Sciatic nerve (tissue), 2 donors: ENCODE data around the gene HS3ST3A1. TPM values are rescaled to one million over a fixed set of nuclear protein-coding genes. Genes with fewer than 3 reads are reported as not detected.

Experiments used
- ATAC-seq: fragments of 200-7000 bp; cut with Tn5 transposase; one replicate; pipeline ENCODE4 v1.9.1; 2020; ENCODE audit warnings: mild to moderate bottlenecking, moderate library complexity
- DNase-seq: peaks from one replicate; pipeline ENCODE4 v3.0.0-alpha.2; 2020; ENCODE audit warnings: low spot score
- intact Hi-C: fragments of 100-400 bp; cut with DNase I; formaldehyde crosslinking; loops from one replicate; pipeline ENCODE4 v1.14.2; 2022
- total RNA-seq: library from RNA; stranded (reverse); fragmentation: NEBNext Ultra II Directional; extraction: Animal tissue kit (Norgen Biotek cat#: 25700); gene quantifications from one replicate; pipeline ENCODE4 v1.2.1, GENCODE V29; 2021
- donor health status: DM: no; HTN: no; CAD: no.
- donor health status: DM: no; HTN: no; CAD: no.

Gene HS3ST3A1
- 1.0 TPM for total RNA-seq

DNA sequence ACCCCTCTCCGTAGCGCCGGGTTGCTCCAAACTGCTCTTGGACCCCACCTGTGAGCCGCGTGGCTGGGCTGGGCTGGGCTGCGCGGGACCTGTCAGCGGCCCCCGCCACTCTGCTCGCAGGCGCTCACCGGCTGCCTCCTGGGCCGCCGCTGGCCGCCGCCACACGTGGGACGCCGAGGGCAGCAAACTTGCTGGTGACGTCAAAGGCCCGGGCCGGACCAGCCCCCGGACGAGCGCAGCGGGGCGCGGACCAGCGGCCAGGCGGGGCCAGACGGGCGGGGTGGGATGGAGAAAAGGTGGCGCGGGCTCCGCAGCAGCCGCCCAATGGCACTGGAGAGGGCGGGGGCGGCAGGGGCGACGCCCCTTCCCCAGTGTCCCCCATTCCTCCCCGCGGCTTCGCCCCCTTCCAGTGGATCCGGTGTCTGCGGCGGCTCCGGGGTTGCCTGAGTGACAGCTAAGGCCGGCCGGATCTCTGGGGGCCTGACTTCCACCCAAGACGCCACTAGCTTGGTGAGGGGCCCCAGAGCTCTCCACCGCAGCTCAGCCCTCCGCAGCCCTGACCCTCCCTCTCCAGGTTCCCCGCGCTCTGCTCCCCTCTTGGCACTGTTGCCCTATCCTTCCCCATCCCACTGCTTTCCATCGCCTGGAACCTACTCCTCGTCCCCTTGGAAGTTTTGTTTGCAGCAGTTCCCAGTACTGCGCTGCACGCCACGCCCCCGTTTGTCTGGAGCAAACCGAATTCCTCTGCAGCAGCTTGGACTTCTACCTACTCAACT is at the start of gene HS3ST3A1:
TSS of gene HS3ST3A1 (minus strand) at position 154 of the 776 bp plus-strand sequence. CDS start 800 bp downstream, outside the sequence.
- intact Hi-C loops, result no loop called here
- ATAC-seq, result no peak
- no peak for DNase-seq

GRCh38 chr17:13650096-13650675 is 48.5 kb upstream of the HS3ST3A1 start:
- no peak for ATAC-seq
- intact Hi-C loops, result no loop called here
- no peak for DNase-seq

DNA sequence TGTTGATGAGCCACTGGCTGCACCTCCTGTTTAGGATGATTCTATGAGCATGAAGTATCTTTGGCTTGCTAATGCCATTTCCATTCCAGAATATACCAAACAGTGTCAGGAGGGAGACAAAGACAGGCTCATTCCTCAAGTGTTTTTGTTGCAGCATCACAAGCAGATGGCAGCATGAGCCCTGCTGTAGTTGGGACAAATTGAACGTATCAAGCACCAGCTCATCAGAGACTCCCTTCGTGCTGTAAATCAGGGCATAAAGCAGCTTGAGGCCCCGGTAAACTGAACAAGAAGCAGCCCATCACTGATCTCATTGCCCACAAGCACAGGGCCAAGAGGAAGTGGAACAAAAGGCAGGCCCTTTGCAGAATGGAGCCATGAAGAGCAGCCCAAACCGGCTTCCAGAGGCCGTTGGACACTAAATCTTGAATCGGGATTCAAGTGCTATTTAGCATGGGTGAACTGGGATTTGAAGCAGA is 45.9 kb upstream of the HS3ST3A1 start:
- ATAC-seq, result no peak

GRCh38 chr17:13646969-13647542 is 45.3 kb upstream of the HS3ST3A1 start:
- ATAC-seq, result no peak
- DNase-seq, result no peak

More for the DNA sequence above, 45.9 kb upstream of the HS3ST3A1 start:
- intact Hi-C loops, result no loop called here
- no peak for DNase-seq

DNA sequence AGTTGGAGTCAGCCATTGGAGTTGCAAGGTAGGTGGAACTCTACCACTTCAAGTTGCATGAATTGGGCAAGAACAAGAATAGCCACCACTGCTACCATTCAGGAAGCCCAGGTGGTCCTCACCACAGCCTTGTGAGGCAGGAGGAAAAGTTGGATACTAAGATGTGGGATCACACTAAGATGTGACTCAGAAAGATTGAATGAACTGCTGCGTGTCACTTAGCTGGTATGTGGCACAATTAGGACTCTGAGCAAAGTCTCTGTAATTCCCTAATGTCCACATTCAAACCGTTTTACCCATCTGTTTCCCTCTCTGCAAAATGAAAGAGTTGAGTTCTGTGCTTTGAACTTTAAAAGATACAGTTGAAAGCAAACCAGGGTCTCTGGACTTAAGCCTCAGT is 44.7 kb upstream of the HS3ST3A1 start:
- intact Hi-C loops, result no loop called here
- ATAC-seq, result no peak
- no peak for DNase-seq

More at GRCh38 chr17:13646969-13647542, 45.3 kb upstream of the HS3ST3A1 start:
- intact Hi-C loops, result no loop called here

DNA sequence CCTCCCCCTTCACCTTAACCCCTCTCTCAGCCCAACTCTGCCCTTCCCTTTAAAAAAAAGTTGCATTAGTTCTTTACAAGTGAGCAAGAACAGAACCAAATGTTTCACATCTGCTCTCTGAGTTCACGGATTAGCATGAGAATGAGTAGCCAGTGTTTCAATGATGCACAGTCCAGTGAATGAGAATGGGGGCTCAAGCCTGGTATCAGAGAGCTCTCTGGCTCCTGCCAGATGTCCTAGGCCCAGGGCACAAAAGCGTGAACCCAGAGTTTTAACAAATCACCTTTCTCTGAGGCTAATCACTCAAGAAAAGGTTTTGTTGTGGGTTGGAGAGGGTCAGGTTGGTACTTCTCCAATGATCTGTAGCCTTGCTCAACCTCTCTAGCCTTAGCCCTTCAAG is 41.5 kb upstream of the HS3ST3A1 start:
- DNase-seq (no peak), ATAC-seq (no peak)
- intact Hi-C loops, result no loop called here

GRCh38 chr17:13642188-13642587 is 40.5 kb upstream of the HS3ST3A1 start:
- ATAC-seq (no peak), DNase-seq (no peak)
- intact Hi-C loops, result no loop called here

GRCh38 chr17:13640551-13640950 is 38.8 kb upstream of the HS3ST3A1 start:
- DNase-seq (no peak), ATAC-seq (no peak)
- intact Hi-C loops, result no loop called here

DNA sequence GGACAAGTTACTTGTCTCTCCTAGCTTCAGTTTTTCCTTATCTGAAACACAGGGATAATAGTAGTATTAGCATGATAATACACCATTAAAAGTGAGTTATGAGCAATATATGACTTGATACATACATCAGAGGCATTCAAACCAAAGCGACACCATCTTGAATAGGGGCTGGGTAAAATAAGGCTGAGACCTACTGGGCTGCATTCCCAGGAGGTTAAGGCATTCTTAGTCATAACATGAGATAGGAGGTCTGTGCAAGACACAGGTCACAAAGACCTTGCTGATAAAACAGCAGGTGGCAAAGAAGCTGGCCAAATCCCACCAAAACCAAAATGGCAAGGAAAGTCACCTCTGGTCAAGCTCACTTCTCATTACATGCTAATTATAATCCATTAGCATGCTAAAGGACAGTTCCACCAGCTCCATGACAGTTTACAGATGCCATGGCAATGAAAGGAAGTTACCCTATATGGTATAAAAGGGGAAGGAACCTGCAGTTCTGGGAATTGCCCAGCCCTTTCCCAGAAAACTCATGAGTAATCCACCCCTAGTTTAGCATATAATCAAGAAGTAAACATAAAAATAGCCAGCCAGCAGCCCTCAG is 37.2 kb upstream of the HS3ST3A1 start:
- ATAC-seq, result no peak
- intact Hi-C loops, result no loop called here
- DNase-seq, result no peak

GRCh38 chr17:13636951-13637350 is 35.2 kb upstream of the HS3ST3A1 start:
- no peak for DNase-seq
- ATAC-seq, result no peak
- intact Hi-C loops, result no loop called here

- intact Hi-C loops, result no loop called here
- no peak for ATAC-seq
- no peak for DNase-seq
These were observed 34.2 kb upstream of the HS3ST3A1 start for GRCh38 chr17:13635951-13636350.

DNA sequence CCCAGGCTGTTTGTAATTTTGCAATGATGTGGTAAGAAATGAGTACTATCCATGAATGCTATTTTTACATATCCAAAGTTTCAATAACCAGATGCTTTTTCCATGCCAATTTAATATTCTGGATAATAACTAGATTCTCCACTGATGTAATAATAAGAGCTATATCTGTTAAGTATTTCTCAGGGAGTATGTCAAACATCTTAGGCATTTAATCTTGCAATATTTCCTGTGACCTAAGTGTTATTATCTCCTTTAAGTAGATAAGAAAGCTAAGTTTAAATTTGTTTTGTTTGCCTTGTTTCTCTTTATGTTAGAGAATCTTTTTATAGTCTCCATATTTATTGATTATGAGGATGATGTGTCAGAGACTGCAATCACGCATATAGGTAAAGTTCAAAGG is 32.3 kb upstream of the HS3ST3A1 start:
- no peak for DNase-seq
- intact Hi-C loops, result no loop called here

DNA sequence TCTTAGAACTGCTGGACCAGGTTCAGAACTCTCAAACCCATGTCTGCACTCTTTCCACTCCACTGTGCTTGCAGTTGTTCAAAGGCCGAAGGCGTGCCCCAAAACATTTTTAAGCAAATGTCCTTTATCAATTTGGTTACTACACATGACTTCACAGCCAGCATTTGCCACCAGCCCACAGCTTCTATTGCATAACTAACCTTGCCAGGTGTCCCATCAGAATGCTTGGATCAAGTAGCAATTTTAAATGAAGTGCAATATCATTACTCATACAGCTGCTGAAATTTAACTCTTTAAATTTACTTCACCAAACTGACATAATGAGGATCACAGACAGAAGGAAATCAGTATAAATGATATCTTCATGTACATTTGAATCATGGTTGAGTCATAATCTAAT is 29.8 kb upstream of the HS3ST3A1 start:
- intact Hi-C loops, result no loop called here
- ATAC-seq (no peak), DNase-seq (no peak)

More for the DNA sequence above, 32.3 kb upstream of the HS3ST3A1 start:
- no peak for ATAC-seq

- intact Hi-C loops, result no loop called here
- ATAC-seq (no peak), DNase-seq (no peak)
These were observed 25.0 kb upstream of the HS3ST3A1 start for GRCh38 chr17:13626703-13627102.

DNA sequence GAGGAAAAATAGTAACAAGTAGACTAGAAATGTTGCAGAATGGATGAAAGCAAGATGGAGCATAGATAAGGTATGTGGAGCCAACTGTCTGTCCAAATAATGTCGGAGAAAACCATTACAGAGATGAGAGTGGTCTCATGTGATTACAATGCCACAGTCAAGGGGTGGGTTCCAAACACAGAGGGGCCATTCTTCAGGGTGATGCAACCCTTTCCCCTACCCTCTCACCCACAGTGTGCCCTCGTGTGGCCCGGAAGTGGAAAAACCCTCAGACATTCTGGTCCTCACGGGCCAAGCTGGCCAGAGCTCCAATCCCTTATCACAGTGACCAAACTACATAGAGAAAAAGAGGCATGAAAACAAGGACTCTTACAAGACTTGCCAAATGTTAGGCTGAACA is 17.7 kb upstream of the HS3ST3A1 start:
- no peak for DNase-seq
- ATAC-seq, result no peak
- intact Hi-C loops, result no loop called here

- intact Hi-C loops, result no loop called here
- DNase-seq (no peak), ATAC-seq (no peak)
These were observed 14.3 kb upstream of the HS3ST3A1 start for GRCh38 chr17:13616031-13616430.

DNA sequence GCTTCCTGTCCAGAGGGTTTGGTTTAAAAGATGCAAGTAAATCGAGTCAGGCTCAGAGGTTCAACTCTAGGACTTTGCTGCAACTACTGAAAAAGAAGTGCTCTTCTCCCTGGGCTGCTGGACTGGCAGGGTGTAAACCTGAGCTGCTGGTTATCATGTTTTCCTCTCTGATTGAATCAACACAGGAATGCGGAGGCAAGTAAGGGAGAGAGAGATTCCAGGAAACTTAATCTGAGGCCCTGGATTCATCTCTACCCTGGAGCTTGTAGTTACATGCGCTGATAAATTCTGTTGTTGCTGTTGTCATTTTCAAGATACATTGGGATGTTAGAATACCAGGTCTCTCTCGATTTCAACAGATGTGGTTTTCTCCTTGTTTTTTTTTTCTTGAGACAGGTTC is 8.2 kb upstream of the HS3ST3A1 start:
- intact Hi-C loops, result no loop called here
- DNase-seq (no peak), ATAC-seq (no peak)

DNA sequence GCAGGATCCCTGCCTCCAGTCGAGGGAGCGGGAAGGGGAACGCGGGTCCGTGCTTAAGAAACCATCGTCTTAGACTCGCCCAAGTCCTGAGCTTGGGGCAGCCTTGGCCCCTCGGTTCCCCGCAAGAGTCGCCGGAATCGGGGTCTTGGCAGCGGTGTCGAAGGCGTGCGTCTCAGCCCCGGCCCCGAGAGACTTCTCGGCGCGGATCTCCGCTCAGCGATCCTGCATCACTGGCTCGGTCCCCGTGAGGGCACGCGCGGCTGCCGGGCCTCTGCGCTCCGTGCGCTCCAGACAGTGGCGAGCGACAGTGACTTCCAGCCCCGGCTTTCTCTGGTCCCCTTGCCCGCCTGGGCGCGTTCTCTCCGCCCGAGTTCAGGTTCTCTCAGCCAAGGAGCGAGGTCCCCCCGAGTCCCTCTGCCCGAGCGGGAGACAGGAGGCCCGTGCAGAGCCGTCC is 380 bp downstream of the HS3ST3A1 start:
- ATAC-seq, result no peak
- DNase-seq, result no peak
- intact Hi-C loops, result no loop called here

DNA sequence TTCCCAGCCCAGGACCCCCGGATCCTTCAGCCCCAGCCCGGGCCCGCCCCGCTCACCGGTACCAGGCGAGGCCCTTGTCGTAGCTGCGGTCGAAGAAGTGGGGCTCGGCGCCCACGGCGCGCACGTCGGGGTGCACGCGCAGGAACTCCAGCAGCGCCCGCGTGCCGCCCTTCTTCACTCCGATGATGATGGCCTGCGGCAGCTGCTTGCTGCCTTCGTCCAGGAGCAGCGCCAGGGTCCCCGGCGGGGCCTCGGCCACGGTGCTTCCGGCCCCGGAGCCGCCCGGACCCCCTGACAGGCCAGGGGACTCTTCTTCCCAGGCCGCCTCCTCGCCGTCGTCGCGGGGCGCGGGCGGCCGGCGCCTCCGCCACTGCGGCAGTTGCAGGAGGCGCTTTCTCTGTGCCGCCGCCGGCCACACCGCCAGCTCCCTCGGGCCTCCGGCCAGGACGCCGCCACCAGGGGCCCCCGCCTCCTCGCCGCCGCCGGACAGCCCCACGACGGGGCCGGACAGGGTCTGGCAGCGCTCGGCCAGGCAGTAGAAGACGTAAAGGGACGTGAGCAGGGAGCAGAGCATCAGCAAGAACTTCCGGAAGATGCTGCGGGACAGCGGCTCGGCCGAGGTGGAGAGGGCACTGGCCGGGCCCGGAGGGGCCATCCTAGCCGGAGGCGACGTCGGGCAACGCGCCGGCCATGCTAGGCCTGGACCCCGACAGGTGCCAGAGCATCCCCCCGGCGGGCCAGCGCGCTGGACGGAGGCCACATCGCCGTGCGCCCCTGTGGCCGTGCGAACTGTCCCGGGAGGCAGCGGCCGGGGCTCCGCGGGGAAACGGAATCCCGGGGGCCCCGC is 1.0 kb downstream of the HS3ST3A1 start:
- no peak for DNase-seq
- intact Hi-C loops, result no loop called here
- no peak for ATAC-seq
